ENCODE measurements around the gene ALX3. TPM values are rescaled to one million over a fixed set of nuclear protein-coding genes. Genes with fewer than 3 reads are reported as not detected.
A peak's percentile ranks its signal among the peaks of the same experiment; 100 is the strongest.

ALX3 gene
- total RNA-seq, 1 donor from 2014 or later = not detected

DNA sequence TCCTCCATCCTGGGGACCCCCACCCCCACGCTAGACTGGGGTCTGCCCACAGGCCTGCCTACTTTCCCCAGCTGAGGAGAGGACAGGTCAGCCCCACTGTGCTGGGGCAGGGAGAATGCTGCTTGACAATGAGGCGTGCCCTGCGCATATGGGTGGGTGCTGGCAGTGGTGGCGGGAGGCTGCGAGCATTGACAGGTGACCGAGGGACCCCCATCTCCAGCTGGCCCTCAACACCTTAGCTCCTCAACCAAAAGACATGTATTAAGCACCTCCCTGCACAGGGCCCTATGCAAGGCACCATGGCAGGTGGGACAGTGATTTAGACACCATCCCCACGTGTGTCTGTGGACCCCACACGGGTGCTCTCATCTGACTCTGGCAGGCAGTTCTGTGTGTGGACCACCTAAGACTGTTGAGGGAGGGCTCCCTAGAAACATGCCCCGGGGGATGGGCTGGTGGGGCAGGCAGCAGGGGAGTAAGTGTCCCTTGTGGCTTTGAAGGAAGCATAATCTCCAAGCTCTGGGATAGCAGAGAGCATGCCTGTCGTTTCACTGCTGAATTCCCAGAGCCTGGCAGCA lies 18.4 kb upstream of the ALX3 start:
- DNase-seq = no peak
- H3K36me3 ChIP-seq = no peaks in the 10 kb centered on the region

DNA sequence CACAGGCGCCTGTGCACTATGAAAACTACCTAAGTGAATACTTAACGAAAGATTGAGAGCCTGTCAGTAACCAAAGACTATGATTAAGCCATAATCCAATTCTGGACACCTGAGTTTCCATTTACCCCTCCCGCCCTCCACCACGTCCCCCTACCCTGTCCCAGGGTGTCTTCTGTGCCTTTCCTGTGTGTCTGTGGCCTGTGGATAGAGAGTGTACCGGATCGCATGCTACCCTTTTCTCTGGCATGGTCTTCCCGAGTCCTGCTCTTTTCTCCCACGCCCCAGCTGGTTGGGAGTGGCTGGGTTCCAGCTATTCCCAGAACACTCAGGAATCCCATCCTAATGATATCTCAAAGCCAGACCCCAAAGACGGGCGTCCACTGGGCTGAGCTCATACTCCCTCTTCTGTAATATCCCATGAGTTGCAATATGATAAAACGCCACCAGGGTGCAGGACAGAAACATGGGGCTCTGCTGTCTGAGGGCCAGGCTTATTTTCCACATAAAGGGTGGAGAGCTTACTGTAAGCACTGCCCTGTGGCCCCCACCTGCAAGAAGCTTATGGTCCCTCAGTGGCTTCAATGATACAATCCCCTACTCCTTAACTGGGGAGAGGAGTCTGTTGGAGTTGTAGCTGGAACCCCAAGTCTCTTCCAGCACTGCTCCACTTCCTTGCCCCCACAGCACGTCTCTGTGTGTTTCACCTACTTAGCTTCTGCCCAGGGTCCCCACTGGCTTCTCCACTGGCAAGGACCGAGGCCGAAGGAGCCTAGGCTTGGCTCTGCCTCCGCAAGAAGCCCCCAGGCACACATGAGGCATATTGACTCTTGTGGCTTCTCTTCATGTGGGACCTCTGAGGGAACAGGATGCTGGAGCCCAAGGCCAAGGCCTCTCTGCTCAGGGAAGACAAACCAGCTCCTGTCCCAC lies 17.6 kb upstream of the ALX3 start:
- no peaks in the 10 kb centered on the region for H3K9me3 ChIP-seq
- no peak overlapping the region for H3K27ac ChIP-seq
- peaks cover 10% of the 10 kb centered on the region for H3K4me1 ChIP-seq
- intact Hi-C loops (cut with DNase I) = no loop called here
- no peaks in the 10 kb centered on the region for H3K27me3 ChIP-seq
- TF ChIP-seq, protein P1, sequence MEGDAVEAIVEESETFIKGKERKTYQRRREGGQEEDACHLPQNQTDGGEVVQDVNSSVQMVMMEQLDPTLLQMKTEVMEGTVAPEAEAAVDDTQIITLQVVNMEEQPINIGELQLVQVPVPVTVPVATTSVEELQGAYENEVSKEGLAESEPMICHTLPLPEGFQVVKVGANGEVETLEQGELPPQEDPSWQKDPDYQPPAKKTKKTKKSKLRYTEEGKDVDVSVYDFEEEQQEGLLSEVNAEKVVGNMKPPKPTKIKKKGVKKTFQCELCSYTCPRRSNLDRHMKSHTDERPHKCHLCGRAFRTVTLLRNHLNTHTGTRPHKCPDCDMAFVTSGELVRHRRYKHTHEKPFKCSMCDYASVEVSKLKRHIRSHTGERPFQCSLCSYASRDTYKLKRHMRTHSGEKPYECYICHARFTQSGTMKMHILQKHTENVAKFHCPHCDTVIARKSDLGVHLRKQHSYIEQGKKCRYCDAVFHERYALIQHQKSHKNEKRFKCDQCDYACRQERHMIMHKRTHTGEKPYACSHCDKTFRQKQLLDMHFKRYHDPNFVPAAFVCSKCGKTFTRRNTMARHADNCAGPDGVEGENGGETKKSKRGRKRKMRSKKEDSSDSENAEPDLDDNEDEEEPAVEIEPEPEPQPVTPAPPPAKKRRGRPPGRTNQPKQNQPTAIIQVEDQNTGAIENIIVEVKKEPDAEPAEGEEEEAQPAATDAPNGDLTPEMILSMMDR (IDR thresholded peaks at IDR 0.05) = peak; percentile 74
- H3K4me3 ChIP-seq = no peak overlapping the region
- DNase-seq = no peak
- H3K36me3 ChIP-seq = no peaks in the 10 kb centered on the region
- peak; percentile 74 for ATAC-seq

More for the DNA sequence above, 18.4 kb upstream of the ALX3 start:
- Histone ChIP-seq H3K4me3 (no peak overlapping the region), H3K4me1 (peaks cover 2% of the 10 kb centered on the region), H3K27me3 (no peaks in the 10 kb centered on the region), H3K27ac (no peak overlapping the region), H3K9me3 (no peaks in the 10 kb centered on the region)
- TF ChIP-seq, protein P1 (IDR thresholded peaks at IDR 0.05) = no peak
- no peak for ATAC-seq
- intact Hi-C loops (cut with DNase I) = no loop called here

DNA sequence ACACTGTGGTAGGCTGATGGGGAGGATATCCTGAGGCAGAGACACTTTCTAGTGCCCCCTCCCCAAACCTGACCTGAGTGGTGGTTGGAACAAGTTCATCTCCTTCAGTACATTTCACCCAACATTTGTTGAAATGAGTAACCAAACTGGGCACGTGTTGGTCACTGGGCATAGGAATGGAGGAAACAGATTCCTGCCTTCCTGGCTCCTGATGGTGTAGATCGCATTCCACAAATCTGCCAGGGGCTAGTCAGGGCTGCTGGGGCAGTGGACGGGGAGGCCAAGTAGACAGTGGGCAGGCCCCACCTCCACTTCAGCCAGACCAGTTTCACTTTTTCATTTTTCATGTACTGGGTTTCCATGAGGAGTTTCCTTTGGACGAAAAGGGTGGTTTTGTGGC lies 16.5 kb upstream of the ALX3 start:
- Histone ChIP-seq H3K27ac (no peak overlapping the region), H3K27me3 (no peaks in the 10 kb centered on the region), H3K4me3 (no peak overlapping the region), H3K36me3 (no peaks in the 10 kb centered on the region), H3K9me3 (no peaks in the 10 kb centered on the region), H3K4me1 (peaks cover 10% of the 10 kb centered on the region)
- intact Hi-C loops (cut with DNase I) = no loop called here
- TF ChIP-seq, protein P1 (IDR thresholded peaks at IDR 0.05) = no peak
- ATAC-seq (peak; percentile 18), DNase-seq (no peak)

DNA sequence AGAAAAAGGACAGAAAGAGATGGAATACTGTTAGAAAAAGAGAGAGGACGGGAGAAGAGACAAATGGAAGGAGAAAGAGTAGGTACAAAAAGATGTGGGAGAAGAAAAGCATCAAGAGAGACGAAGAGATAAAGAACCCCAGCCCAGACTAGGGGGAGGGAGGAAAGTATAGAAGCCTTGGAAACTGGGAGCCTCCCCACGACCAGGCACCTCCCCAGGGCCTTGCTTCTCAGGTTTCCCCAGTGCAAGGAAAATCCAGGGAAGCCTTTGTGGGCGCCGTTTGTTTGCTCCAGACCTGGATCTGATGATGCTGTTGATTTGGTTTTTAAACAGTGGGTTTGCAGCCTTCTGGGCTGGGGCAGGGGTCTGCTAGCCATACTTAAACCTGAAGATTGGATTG lies 15.2 kb upstream of the ALX3 start:
- Histone ChIP-seq H3K27ac (no peak overlapping the region), H3K4me3 (no peak overlapping the region), H3K27me3 (no peaks in the 10 kb centered on the region), H3K4me1 (peaks cover 10% of the 10 kb centered on the region), H3K9me3 (no peaks in the 10 kb centered on the region), H3K36me3 (no peaks in the 10 kb centered on the region)
- TF ChIP-seq, protein P1 (IDR thresholded peaks at IDR 0.05) = no peak
- ATAC-seq = no peak
- DNase-seq = no peak
- intact Hi-C loops (cut with DNase I) = no loop called here

DNA sequence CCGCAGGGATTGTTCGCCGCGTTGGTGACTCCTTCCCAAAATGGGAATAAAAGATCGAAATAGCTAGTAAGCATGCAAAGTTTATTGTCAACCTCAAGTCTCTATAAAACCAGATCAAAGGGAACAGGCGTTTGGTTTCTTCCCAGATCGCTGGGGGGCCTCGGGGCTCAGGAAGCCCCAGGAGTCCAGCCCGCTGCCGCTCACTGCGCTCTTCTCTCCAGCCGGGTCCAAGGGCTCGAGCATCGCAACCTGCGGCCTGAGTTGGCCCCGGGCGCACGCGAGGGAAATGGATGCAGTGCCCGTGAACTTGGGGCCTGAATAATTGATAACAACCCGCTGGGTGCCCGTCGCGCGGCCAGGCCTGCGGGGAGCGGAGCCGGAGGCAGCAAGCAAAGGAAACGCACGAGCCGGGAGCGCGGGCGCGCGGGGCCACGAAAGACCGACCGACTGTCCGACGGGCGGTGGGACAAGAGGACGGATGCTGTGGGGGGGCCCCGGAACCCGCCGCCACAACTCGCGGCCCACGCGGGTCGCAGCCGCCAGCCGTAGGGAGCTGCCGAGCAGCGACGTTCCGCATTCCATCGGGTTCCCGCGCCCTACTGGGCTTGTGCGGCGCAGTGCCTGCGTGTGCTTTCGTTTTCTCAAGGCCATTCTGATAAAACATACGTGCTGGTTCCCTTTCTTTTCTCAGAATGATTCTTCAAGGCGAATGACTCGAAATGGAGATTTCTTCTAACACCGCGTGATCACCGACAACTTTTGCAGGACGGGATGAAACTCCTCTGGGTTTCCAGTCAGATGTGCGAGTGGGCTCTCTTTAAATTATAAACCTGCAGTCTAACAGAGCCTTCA lies 14.0 kb upstream of the ALX3 start:
- TF ChIP-seq, protein P1 (IDR thresholded peaks at IDR 0.05) = no peak
- Histone ChIP-seq H3K9me3 (no peaks in the 10 kb centered on the region), H3K36me3 (no peaks in the 10 kb centered on the region), H3K4me3 (peak overlapping the region; percentile 68), H3K27ac (peak overlapping the region; percentile 72), H3K4me1 (peaks cover 10% of the 10 kb centered on the region), H3K27me3 (no peaks in the 10 kb centered on the region)
- ATAC-seq (peak; percentile 84), DNase-seq (peak; percentile 83)
- intact Hi-C loops (cut with DNase I) = no loop called here

Measured in upper lobe of right lung (tissue), 1 donor.